ENCODE data around the gene TCF12. TPM values are rescaled to one million over a fixed set of nuclear protein-coding genes. Genes with fewer than 3 reads are reported as not detected.

TCF12 gene
- total and polyA plus RNA-seq, 2 of the 8 experiments (the other 6 are each of a cell fraction or from before 2014, with no cell fraction given): 85.8 to 101 TPM

- TF ChIP-seq SAP30 (IDR thresholded peaks at IDR 0.05; ENCODE audit: insufficient read depth, insufficient replicate concordance, low read length): no peak
- TF ChIP-seq TAF7 (optimal IDR thresholded peaks at IDR 0.05; ENCODE audit: borderline replicate concordance, low read depth, low read length): no peak
- TF ChIP-seq RAD21 (IDR thresholded peaks at IDR 0.05 in 1 of 2, conservative IDR thresholded peaks at IDR 0.05 in 1 of 2; ENCODE audit: low read depth in 2 of 2, low read length in 2 of 2): peak; percentile 58 to 63
- no peak for TF ChIP-seq POLR2AphosphoS5 (IDR thresholded peaks at IDR 0.05; ENCODE audit: low read depth, low read length)
- TF ChIP-seq HDAC6 (IDR thresholded peaks at IDR 0.05; ENCODE audit: low read depth, low read length): no peak
Measured at GRCh38 chr15:57328479-57328878, 410.0 kb downstream of the TCF12 start (continued).
